ENCODE results near the gene ATP1A1.

ATP1A1 gene

DNA sequence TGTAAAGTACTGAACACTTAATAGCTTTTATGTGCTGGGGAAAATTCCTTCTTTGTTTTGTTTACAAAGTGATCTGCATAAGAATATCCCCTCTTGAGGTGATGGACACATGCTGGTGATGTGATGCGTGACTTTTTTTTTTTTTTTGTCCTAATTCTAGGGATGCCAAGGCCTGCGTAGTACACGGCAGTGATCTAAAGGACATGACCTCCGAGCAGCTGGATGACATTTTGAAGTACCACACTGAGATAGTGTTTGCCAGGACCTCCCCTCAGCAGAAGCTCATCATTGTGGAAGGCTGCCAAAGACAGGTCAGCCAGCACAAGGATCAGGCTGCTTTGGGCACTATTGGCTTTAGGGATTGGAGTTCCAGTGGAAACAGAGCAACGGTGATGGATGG, 24.7 kb downstream of the ATP1A1 start:
- Histone ChIP-seq H3K27me3 (ENCODE audit: control insufficient read depth, insufficient read depth, low read length) (no peaks in the 10 kb centered on the region), H3K4me1 (ENCODE audit: control insufficient read depth, insufficient read depth, low read length) (no peaks in the 10 kb centered on the region), H3K9me3 (ENCODE audit: control insufficient read depth, insufficient read depth, low read length) (no peaks in the 10 kb centered on the region), H3K9ac (ENCODE audit: low read depth, low read length) (no peak overlapping the region), H3K36me3 (ENCODE audit: control insufficient read depth, insufficient read depth, low read length) (peaks cover 52% of the 10 kb centered on the region), H3K4me3 (ENCODE audit: low read depth, low read length) (no peak overlapping the region)

DNA sequence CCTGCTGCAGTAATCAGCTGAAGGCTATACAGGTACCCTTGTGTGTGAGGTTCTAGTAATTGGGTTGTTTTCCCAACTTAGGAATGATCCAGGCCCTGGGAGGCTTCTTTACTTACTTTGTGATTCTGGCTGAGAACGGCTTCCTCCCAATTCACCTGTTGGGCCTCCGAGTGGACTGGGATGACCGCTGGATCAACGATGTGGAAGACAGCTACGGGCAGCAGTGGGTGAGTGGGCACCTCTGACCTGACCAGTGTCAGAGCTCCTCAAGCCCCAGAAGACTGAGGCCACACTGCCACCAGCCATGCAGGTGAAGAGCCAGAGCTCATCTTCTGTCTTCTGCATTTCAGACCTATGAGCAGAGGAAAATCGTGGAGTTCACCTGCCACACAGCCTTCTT, 27.7 kb downstream of the ATP1A1 start:
- Histone ChIP-seq H3K27me3 (ENCODE audit: control insufficient read depth, insufficient read depth, low read length) (no peaks in the 10 kb centered on the region), H3K4me3 (ENCODE audit: low read depth, low read length) (no peak overlapping the region), H3K9ac (ENCODE audit: low read depth, low read length) (no peak overlapping the region), H3K9me3 (ENCODE audit: control insufficient read depth, insufficient read depth, low read length) (no peaks in the 10 kb centered on the region), H3K4me1 (ENCODE audit: control insufficient read depth, insufficient read depth, low read length) (no peaks in the 10 kb centered on the region), H3K36me3 (ENCODE audit: control insufficient read depth, insufficient read depth, low read length) (peaks cover 70% of the 10 kb centered on the region)

DNA sequence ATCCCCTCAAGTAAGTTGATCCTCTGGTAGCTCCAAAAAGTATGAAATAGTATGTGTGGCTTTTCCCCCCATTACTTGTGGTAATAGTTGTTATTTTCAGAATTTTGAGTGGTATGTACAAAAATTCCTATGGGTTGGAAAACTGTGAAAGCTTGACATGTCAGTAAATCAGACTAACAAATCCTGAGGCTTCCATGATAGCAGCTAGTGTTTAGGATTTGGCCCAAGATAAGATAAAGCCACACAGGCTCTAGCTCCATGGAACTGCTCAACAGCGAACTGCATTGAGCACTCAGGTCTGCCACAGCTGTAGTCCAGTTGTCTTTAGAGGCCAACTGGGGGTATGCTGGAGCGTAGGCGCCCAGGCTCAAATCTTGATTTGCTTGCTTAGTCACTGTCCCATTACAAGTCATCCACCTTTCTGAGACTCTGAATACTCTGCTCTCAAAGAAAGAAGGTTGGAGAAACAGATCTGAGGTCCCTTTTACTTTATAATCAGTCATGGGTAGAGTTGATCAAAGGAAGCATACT, 28.7 kb downstream of the ATP1A1 start:
- no peaks in the 10 kb centered on the region for H3K27me3 ChIP-seq (ENCODE audit: control insufficient read depth, insufficient read depth, low read length)
- no peaks in the 10 kb centered on the region for H3K9me3 ChIP-seq (ENCODE audit: control insufficient read depth, insufficient read depth, low read length)
- no peak overlapping the region for H3K4me3 ChIP-seq (ENCODE audit: low read depth, low read length)
- no peaks in the 10 kb centered on the region for H3K4me1 ChIP-seq (ENCODE audit: control insufficient read depth, insufficient read depth, low read length)
- H3K36me3 ChIP-seq (ENCODE audit: control insufficient read depth, insufficient read depth, low read length): peaks cover 69% of the 10 kb centered on the region
- H3K9ac ChIP-seq (ENCODE audit: low read depth, low read length): no peak overlapping the region

DNA sequence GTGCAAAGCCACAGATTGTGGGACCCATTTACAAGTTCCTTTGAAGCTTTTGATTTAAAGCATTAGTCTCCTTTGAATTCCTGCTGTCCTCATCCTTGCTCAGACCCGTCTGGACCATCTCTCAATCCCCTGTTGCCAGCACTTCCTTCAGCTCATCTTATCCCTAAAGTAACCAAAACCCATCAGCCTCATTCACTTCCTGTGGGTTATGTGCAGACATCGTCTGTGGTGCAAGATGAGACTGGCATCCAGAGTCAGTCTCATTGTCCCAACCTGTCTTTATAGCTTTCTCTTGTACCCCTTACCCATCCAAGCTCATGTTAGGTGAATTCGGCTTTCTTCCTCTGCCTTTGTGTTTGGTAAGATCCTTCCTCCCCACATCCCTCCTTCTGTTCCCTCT, 29.3 kb downstream of the ATP1A1 start:
- H3K9me3 ChIP-seq (ENCODE audit: control insufficient read depth, insufficient read depth, low read length): no peaks in the 10 kb centered on the region
- H3K36me3 ChIP-seq (ENCODE audit: control insufficient read depth, insufficient read depth, low read length): peaks cover 72% of the 10 kb centered on the region
- H3K27me3 ChIP-seq (ENCODE audit: control insufficient read depth, insufficient read depth, low read length): no peaks in the 10 kb centered on the region
- H3K4me3 ChIP-seq (ENCODE audit: low read depth, low read length): no peak overlapping the region
- H3K9ac ChIP-seq (ENCODE audit: low read depth, low read length): no peak overlapping the region
- H3K4me1 ChIP-seq (ENCODE audit: control insufficient read depth, insufficient read depth, low read length): no peaks in the 10 kb centered on the region

DNA sequence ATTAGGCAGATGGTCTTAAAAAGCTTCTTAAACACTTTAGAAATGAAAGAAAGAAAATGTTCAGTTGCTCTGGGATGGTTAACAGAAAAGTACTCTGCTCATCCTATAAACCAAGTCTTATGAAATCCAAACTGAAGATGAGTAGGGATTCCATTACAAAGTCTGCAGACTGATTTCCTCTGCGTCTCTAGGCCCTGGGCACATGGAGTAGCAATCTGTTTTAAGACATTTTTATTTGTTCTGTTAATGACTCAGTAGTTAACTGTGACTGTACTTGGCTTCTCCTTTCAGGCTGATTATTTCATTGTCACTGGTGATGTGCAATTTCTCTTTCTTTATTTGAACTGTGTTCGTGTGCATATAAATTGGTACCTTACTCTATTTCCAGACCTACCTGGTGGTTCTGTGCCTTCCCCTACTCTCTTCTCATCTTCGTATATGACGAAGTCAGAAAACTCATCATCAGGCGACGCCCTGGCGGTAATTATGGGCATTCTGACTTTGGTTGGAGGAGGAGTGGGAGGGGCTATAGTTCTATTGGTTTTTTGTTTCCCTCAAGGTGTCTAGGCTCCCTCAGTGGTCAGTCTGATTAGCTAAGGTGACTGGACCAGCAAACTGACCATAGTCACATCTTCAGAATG, 30.6 kb downstream of the ATP1A1 start:
- no peak overlapping the region for H3K9ac ChIP-seq (ENCODE audit: low read depth, low read length)
- peaks cover 62% of the 10 kb centered on the region for H3K36me3 ChIP-seq (ENCODE audit: control insufficient read depth, insufficient read depth, low read length)
- H3K4me1 ChIP-seq (ENCODE audit: control insufficient read depth, insufficient read depth, low read length): no peaks in the 10 kb centered on the region
- H3K27me3 ChIP-seq (ENCODE audit: control insufficient read depth, insufficient read depth, low read length): no peaks in the 10 kb centered on the region
- H3K4me3 ChIP-seq (ENCODE audit: low read depth, low read length): no peak overlapping the region
- H3K9me3 ChIP-seq (ENCODE audit: control insufficient read depth, insufficient read depth, low read length): no peaks in the 10 kb centered on the region

DNA sequence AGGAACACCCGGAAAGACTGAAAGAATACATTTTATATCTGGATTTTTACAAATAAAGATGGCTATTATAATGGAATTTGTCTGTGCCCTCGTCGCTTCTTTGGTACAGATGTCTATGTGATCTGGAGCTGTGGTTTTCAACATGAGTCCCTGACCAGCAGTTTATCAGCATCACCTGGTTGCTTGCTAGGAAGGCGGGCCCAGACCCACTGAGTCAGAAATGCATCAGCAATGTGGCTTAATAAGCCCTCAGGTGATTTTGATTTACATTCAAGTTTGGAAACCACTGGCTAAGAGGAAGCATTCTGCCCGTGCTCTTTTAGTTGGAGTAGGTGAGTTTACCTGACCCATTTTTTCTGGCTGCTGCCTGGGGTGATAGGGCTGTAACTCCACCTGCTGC, 31.7 kb downstream of the ATP1A1 start:
- Histone ChIP-seq H3K4me1 (ENCODE audit: control insufficient read depth, insufficient read depth, low read length) (no peaks in the 10 kb centered on the region), H3K27me3 (ENCODE audit: control insufficient read depth, insufficient read depth, low read length) (no peaks in the 10 kb centered on the region), H3K4me3 (ENCODE audit: low read depth, low read length) (no peak overlapping the region), H3K36me3 (ENCODE audit: control insufficient read depth, insufficient read depth, low read length) (peaks cover 51% of the 10 kb centered on the region), H3K9ac (ENCODE audit: low read depth, low read length) (no peak overlapping the region), H3K9me3 (ENCODE audit: control insufficient read depth, insufficient read depth, low read length) (no peaks in the 10 kb centered on the region)

DNA sequence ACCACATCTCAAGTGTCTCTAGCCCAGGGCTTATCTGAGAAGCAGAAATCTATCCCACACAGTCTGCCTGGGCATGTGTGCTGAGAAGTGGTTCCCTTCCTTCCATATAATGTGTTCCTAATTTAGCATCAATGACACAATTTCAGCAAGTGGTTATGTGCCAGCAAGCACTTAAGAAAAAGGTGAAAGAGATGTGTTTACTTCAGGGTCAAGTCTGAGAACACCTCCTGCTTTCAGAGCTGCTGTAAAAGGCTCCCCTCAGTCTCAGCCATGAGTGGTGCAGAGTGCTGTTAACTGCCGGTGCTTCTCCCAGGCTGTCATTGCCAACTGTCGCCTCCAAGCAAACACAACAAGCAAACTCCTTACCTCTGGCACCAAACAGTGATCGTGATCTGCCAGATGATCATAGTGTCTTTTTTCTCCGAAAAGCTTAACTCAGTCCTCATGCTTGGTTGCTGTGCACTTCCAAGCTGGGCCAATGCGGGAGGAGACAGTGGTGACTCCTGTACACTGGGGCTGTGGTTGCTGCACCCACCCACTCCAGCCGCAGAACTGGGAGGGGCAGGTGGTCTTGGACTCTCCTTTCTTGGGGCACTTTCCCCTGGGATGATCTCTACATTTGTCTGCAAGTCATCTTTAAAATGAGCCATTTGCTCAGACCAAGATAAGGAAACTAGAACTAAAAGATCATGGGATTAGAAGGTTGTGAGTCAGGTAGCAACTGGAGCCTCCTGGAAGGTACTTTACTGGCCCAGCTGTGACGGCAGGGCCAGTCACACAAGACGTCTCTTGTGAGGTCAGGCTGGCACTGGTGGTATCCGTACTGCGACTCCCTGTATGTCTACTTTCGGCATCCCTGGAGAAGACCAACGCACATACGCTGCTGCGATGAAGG, 32.4 kb downstream of the ATP1A1 start:
- Histone ChIP-seq H3K9ac (ENCODE audit: low read depth, low read length) (no peak overlapping the region), H3K9me3 (ENCODE audit: control insufficient read depth, insufficient read depth, low read length) (no peaks in the 10 kb centered on the region), H3K4me3 (ENCODE audit: low read depth, low read length) (no peak overlapping the region), H3K36me3 (ENCODE audit: control insufficient read depth, insufficient read depth, low read length) (peaks cover 44% of the 10 kb centered on the region), H3K27me3 (ENCODE audit: control insufficient read depth, insufficient read depth, low read length) (no peaks in the 10 kb centered on the region), H3K4me1 (ENCODE audit: control insufficient read depth, insufficient read depth, low read length) (no peaks in the 10 kb centered on the region)

DNA sequence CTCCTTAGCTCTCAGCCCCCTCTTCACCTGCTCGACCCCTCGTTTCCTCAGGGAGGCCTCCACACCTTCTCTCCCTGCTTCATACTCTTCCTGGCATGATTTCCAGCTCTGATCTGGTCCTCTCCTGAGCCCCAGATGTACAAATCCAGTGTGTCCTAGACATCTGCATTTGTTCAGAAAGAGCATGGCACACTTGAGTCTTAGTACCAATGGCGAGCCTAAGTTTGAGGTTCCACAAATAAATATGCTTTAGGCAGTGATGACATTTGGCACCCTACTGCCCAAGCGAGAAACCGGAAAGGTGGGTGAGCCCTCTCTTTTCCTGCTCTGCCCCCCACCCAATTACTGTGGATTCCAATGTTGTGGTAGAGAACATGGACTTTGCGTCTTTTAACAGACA, 34.0 kb downstream of the ATP1A1 start:
- Histone ChIP-seq H3K4me1 (ENCODE audit: control insufficient read depth, insufficient read depth, low read length) (no peaks in the 10 kb centered on the region), H3K27me3 (ENCODE audit: control insufficient read depth, insufficient read depth, low read length) (no peaks in the 10 kb centered on the region), H3K36me3 (ENCODE audit: control insufficient read depth, insufficient read depth, low read length) (peaks cover 36% of the 10 kb centered on the region), H3K4me3 (ENCODE audit: low read depth, low read length) (no peak overlapping the region), H3K9me3 (ENCODE audit: control insufficient read depth, insufficient read depth, low read length) (no peaks in the 10 kb centered on the region), H3K9ac (ENCODE audit: low read depth, low read length) (no peak overlapping the region)

DNA sequence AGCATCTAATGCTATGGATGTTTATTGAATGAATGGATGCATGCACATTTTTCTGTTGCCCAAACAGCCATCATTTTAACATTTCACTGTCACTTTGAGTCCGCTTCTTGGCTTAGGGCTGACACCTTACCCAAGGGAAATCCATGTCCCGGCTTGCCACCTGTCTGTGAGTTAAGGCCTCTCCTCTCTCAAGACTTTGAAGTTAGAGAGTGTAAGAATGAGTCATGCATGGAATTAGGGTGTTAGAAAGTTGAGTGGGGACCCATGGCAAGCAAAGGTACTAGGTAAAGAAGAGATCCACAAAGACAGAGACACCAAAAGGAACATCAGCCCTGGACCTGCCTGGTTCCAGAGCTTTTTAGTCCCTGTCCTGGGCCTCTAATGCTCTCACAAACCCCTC, 35.1 kb downstream of the ATP1A1 start:
- no peaks in the 10 kb centered on the region for H3K27me3 ChIP-seq (ENCODE audit: control insufficient read depth, insufficient read depth, low read length)
- peaks cover 25% of the 10 kb centered on the region for H3K36me3 ChIP-seq (ENCODE audit: control insufficient read depth, insufficient read depth, low read length)
- no peak overlapping the region for H3K4me3 ChIP-seq (ENCODE audit: low read depth, low read length)
- no peaks in the 10 kb centered on the region for H3K9me3 ChIP-seq (ENCODE audit: control insufficient read depth, insufficient read depth, low read length)
- H3K9ac ChIP-seq (ENCODE audit: low read depth, low read length): no peak overlapping the region
- H3K4me1 ChIP-seq (ENCODE audit: control insufficient read depth, insufficient read depth, low read length): no peaks in the 10 kb centered on the region

DNA sequence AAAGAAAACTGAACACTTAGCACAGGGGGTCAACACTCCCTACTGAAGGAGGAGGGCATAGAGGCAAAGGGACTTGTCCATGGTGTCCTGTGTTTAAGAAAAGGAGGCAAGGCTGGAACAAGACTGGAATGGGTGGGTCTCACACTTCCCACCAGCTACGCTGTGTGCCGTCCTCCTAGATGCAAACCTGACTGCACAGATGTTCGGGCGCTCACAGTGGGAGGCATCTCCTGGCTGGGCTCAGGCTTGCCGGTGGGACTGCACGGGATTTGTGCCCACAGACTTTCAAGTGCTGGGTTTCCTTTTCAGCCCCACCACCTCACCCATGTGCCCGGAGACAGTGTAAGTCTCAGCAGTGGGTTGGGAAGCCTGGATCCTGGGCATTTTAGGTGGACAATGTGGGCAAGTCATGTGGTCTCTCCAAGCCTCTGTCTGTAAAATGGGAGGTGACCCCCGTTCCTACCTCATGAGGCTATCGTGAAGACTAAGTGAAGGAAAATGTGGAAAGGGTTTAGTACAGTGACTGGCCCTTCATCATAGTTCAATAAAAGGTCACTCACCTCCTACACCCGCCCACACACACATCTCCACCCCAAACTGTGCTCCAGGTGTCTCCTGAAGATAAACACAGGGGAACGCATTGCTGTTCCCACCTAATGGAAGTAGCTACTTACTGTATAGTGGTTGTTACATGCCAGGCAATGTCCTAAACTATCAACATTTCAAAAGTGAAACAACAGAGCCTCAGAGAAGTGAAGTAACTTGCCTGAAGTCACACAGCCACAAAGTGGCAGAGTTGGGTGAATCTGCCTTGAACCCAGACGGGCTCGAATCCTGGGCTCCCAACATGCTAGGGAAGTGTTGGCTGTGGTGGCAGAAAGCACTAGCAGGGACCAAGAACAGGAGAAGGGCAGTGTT, 36.0 kb downstream of the ATP1A1 start:
- no peaks in the 10 kb centered on the region for H3K4me1 ChIP-seq (ENCODE audit: control insufficient read depth, insufficient read depth, low read length)
- no peak overlapping the region for H3K4me3 ChIP-seq (ENCODE audit: low read depth, low read length)
- peaks cover 19% of the 10 kb centered on the region for H3K36me3 ChIP-seq (ENCODE audit: control insufficient read depth, insufficient read depth, low read length)
- H3K27me3 ChIP-seq (ENCODE audit: control insufficient read depth, insufficient read depth, low read length): no peaks in the 10 kb centered on the region
- H3K9me3 ChIP-seq (ENCODE audit: control insufficient read depth, insufficient read depth, low read length): no peaks in the 10 kb centered on the region
- no peak overlapping the region for H3K9ac ChIP-seq (ENCODE audit: low read depth, low read length)

DNA sequence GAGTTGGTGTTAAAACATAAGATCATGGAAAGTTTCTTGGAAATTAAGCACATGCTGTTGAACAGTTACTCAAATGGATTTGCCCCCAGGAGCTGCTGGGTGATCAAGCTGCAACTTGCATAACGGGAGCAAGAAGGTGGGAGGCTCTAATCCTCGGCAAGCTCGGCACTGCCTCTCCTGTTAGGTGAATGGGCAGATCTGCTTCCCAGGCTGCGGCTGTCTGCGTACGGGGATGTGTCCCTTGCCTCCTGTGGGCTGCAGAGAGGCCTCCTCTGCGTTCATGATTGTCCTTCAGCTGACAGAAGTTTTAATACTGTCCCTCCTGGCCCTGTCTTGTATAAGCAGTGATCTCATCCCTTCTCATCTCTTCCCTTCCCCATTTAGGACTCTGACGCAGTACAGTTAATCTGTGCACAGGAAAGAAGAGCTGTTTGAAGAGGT, 36.7 kb downstream of the ATP1A1 start:
- H3K9me3 ChIP-seq (ENCODE audit: control insufficient read depth, insufficient read depth, low read length): no peaks in the 10 kb centered on the region
- no peaks in the 10 kb centered on the region for H3K4me1 ChIP-seq (ENCODE audit: control insufficient read depth, insufficient read depth, low read length)
- H3K36me3 ChIP-seq (ENCODE audit: control insufficient read depth, insufficient read depth, low read length): peaks cover 15% of the 10 kb centered on the region
- no peak overlapping the region for H3K4me3 ChIP-seq (ENCODE audit: low read depth, low read length)
- no peak overlapping the region for H3K9ac ChIP-seq (ENCODE audit: low read depth, low read length)
- H3K27me3 ChIP-seq (ENCODE audit: control insufficient read depth, insufficient read depth, low read length): no peaks in the 10 kb centered on the region
